SK-N-SH (cell line): Measurements from ENCODE around the gene SLC40A1. TPM values are rescaled to one million over a fixed set of nuclear protein-coding genes. Genes with fewer than 3 reads are reported as not detected.

ENCODE experiments used
- CTCF ChIA-PET: fragments of 300-600, 350-600 bp; formaldehyde crosslinking; extraction: SDS; loops from one replicate; lab custom pipeline; 2021; lab: Yijun Ruan, JAX
- POLR2A ChIA-PET: fragments of 350-600 bp; sonication (Branson Sonifier 250); formaldehyde crosslinking; extraction: SDS; loops from one replicate; lab custom pipeline; 2020; ENCODE audit warnings: antibody characterized with exemption, inconsistent platforms; lab: Yijun Ruan, JAX
- DNase-seq: peaks from one replicate; pipeline ENCODE4 v3.0.0; 2012
- H2AFZ ChIP-seq: fragments of 200-600 bp; sonication (generic); 2 replicates; pipeline ENCODE4 v1.8.1; 2016; ENCODE audit warnings: antibody characterized with exemption, mild to moderate bottlenecking, low read depth
- H3F3A ChIP-seq: fragments of 200-600 bp; sonication (generic); replicated peaks from 2 replicates; pipeline ENCODE3; 2016; ENCODE audit warnings: antibody characterized with exemption, mild to moderate bottlenecking; ENCODE audit not compliant: insufficient read depth
- H3K27ac ChIP-seq, 2 experiments: fragments of 200-500 bp in 1 of 2; fragments of 200-600 bp in 1 of 2; sonication (Bioruptor generic) in 1 of 2; sonication (generic), shearing (Covaris generic) in 1 of 2; 2 replicates each; pipeline versions ENCODE4 v1.5.1 to v1.6.1; 2014 to 2016; ENCODE audit warnings: low read depth in 2 of 2, inconsistent platforms in 1 of 2, low read length in 1 of 2, mild to moderate bottlenecking in 1 of 2, mixed read lengths in 1 of 2
- H3K27me3 ChIP-seq: fragments of 200-600 bp; sonication (generic), shearing (Covaris generic); 2 replicates; pipeline ENCODE4 v1.6.1; 2016; ENCODE audit warnings: mixed run types; ENCODE audit not compliant: insufficient read depth
- H3K36me3 ChIP-seq, 2 experiments: fragments of 200-500 bp in 1 of 2; fragments of 200-600 bp in 1 of 2; sonication (Bioruptor generic) in 1 of 2; sonication (generic) in 1 of 2; replicated peaks in 1 of 2; 2 replicates each; pipeline versions ENCODE3 to v1.5.1; 2014 to 2016; ENCODE audit warnings: low read length in 1 of 2, mild to moderate bottlenecking in 1 of 2; ENCODE audit not compliant: insufficient read depth in 2 of 2, control insufficient read depth in 1 of 2
- H3K4me1 ChIP-seq, 2 experiments: fragments of 200-500 bp in 1 of 2; fragments of 200-600 bp in 1 of 2; sonication (Bioruptor generic) in 1 of 2; sonication (generic), shearing (Covaris generic) in 1 of 2; 2 replicates each; pipeline versions ENCODE4 v1.5.1 to v1.6.1; 2014 to 2016; ENCODE audit warnings: low read depth in 1 of 2, low read length in 1 of 2, mixed run types in 1 of 2; ENCODE audit not compliant: insufficient read depth in 2 of 2, control insufficient read depth in 1 of 2
- H3K4me2 ChIP-seq: fragments of 200-600 bp; sonication (generic), shearing (Covaris generic); 2 replicates; pipeline ENCODE4 v1.6.1; 2017; ENCODE audit warnings: mixed run types
- H3K4me3 ChIP-seq, 2 experiments: fragments of 200-500 bp in 1 of 2; fragments of 200-600 bp in 1 of 2; sonication (Bioruptor generic) in 1 of 2; sonication (generic), shearing (Covaris generic) in 1 of 2; 2 replicates each; pipeline versions ENCODE4 v1.5.1 to v1.8.1; 2014 to 2016; ENCODE audit warnings: low read depth in 2 of 2, inconsistent platforms in 1 of 2, low read length in 1 of 2, mild to moderate bottlenecking in 1 of 2, mixed read lengths in 1 of 2, moderate library complexity in 1 of 2
- H3K79me2 ChIP-seq: fragments of 200-600 bp; sonication (generic); 2 replicates; pipeline ENCODE4 v1.8.1; 2017; ENCODE audit warnings: mild to moderate bottlenecking; ENCODE audit not compliant: insufficient read depth
- H3K9ac ChIP-seq: fragments of 200-600 bp; sonication (generic); 2 replicates; pipeline ENCODE4 v1.6.1; 2017; ENCODE audit warnings: mixed run types
- H3K9me2 ChIP-seq: fragments of 200-600 bp; sonication (generic); 2 replicates; pipeline ENCODE4 v1.6.1; 2017; ENCODE audit warnings: mixed run types
- H3K9me3 ChIP-seq: fragments of 200-600 bp; sonication (generic); 2 replicates; pipeline ENCODE4 v1.6.1; 2017; ENCODE audit warnings: mixed run types, mild to moderate bottlenecking, moderate library complexity
- H4K20me1 ChIP-seq: fragments of 200-600 bp; sonication (generic); 2 replicates; pipeline ENCODE4 v1.6.1; 2017; ENCODE audit warnings: mild to moderate bottlenecking, mixed run types; ENCODE audit not compliant: insufficient read depth
- ELF1 ChIP-seq: IDR thresholded peaks from 2 replicates; pipeline ENCODE4 v1.4.0; 2012
- EP300 ChIP-seq, 2 experiments: IDR thresholded peaks; 2 replicates each; pipeline versions ENCODE4 v1.4.0 to v1.6.1; 2012; ENCODE audit warnings: borderline replicate concordance in 1 of 2, low read depth in 1 of 2, low read length in 1 of 2
- FOSL2 ChIP-seq: IDR thresholded peaks from 2 replicates; pipeline ENCODE4 v1.4.0; 2012; ENCODE audit warnings: low read depth, mild to moderate bottlenecking, moderate library complexity, borderline replicate concordance
- JUND ChIP-seq: IDR thresholded peaks from 2 replicates; pipeline ENCODE4 v1.4.0; 2012
- NFIC ChIP-seq: IDR thresholded peaks from 2 replicates; pipeline ENCODE4 v1.4.0; 2012; ENCODE audit warnings: borderline replicate concordance
- RAD21 ChIP-seq: IDR thresholded peaks from 2 replicates; pipeline ENCODE4 v1.6.1; 2012; ENCODE audit warnings: mild to moderate bottlenecking, low read length
- SMC3 ChIP-seq: IDR thresholded peaks from 2 replicates; pipeline ENCODE4 v1.6.1; 2012; ENCODE audit warnings: low read depth, low read length, improper control_type of control experiment
- TEAD4 ChIP-seq: IDR thresholded peaks from 2 replicates; pipeline ENCODE4 v1.4.0; 2012; ENCODE audit warnings: mild to moderate bottlenecking, borderline replicate concordance; ENCODE audit not compliant: insufficient read depth
- USF2 ChIP-seq: fragments of 150-350 bp; IDR thresholded peaks from 2 replicates; pipeline ENCODE4 v1.6.1; 2017; ENCODE audit warnings: antibody characterized with exemption, low read length, low read depth, borderline replicate concordance
- WGBS: methylation state at CpG from one replicate; pipeline ENCODE4 v1.1.6; 2017; ENCODE audit warnings: low lambda C conversion rate; 5-methylcytosine and 5-hydroxymethylcytosine counted together
- polyA plus RNA-seq, 3 experiments: library from polyadenylated mRNA; depleted of rRNA; stranded (reverse); fragments of >200 nt; gene quantifications; 2 replicates each; pipeline ENCODE4 v1.2.3, GENCODE V29; 2012
- TF ChIP-seq, protein P1 (sequence below): IDR thresholded peaks from 2 replicates; pipeline ENCODE4 v1.6.1; 2012; ENCODE audit warnings: mild to moderate bottlenecking, low read depth, low read length, moderate library complexity
- TF ChIP-seq, protein P2 (sequence below): fragments of 150-350 bp; IDR thresholded peaks from 2 replicates; pipeline ENCODE4 v1.6.1; 2016; ENCODE audit warnings: mild to moderate bottlenecking, low read depth, low read length

The SLC40A1 gene
- polyA plus RNA-seq, 1 of the 3 experiments (the other 2 are of a cell fraction) = 1.8 TPM

- Histone ChIP-seq H3K4me3 (no peak overlapping the region), H3K4me1 (peaks cover 0 to 5% of the 10 kb centered on the region in 2 experiments; a peak in 2 of 4 replicates), H3K9ac (no peak overlapping the region), H3K27me3 (no peaks in the 10 kb centered on the region), H3K9me3 (no peaks in the 10 kb centered on the region), H3K9me2 (no peaks in the 10 kb centered on the region), H4K20me1 (no peaks in the 10 kb centered on the region), H3K36me3 (no peaks in the 10 kb centered on the region), H3K27ac (no peak overlapping the region), H2AFZ (no peak overlapping the region), H3F3A (no peaks in the 10 kb centered on the region), H3K4me2 (no peak overlapping the region), H3K79me2 (no peaks in the 10 kb centered on the region)
- TF ChIP-seq USF2 (no peak), JUND (no peak), EP300 (IDR thresholded peaks at IDR 0.05; ENCODE audit: borderline replicate concordance in 1 of 2, low read depth in 1 of 2, low read length in 1 of 2) (no peak), SMC3 (no peak), ELF1 (no peak), FOSL2 (no peak), RAD21 (no peak)
- TF ChIP-seq, protein P1, sequence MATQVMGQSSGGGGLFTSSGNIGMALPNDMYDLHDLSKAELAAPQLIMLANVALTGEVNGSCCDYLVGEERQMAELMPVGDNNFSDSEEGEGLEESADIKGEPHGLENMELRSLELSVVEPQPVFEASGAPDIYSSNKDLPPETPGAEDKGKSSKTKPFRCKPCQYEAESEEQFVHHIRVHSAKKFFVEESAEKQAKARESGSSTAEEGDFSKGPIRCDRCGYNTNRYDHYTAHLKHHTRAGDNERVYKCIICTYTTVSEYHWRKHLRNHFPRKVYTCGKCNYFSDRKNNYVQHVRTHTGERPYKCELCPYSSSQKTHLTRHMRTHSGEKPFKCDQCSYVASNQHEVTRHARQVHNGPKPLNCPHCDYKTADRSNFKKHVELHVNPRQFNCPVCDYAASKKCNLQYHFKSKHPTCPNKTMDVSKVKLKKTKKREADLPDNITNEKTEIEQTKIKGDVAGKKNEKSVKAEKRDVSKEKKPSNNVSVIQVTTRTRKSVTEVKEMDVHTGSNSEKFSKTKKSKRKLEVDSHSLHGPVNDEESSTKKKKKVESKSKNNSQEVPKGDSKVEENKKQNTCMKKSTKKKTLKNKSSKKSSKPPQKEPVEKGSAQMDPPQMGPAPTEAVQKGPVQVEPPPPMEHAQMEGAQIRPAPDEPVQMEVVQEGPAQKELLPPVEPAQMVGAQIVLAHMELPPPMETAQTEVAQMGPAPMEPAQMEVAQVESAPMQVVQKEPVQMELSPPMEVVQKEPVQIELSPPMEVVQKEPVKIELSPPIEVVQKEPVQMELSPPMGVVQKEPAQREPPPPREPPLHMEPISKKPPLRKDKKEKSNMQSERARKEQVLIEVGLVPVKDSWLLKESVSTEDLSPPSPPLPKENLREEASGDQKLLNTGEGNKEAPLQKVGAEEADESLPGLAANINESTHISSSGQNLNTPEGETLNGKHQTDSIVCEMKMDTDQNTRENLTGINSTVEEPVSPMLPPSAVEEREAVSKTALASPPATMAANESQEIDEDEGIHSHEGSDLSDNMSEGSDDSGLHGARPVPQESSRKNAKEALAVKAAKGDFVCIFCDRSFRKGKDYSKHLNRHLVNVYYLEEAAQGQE = no peak
- POLR2A ChIA-PET = no interaction called here
- 82% methylated on average over 5 of the region's 5 CpGs for WGBS
- CTCF ChIA-PET = no interaction called here
- DNase-seq = no peak
Measured at GRCh38 chr2:189544318-189545042, 36.1 kb downstream of the SLC40A1 start.

DNA sequence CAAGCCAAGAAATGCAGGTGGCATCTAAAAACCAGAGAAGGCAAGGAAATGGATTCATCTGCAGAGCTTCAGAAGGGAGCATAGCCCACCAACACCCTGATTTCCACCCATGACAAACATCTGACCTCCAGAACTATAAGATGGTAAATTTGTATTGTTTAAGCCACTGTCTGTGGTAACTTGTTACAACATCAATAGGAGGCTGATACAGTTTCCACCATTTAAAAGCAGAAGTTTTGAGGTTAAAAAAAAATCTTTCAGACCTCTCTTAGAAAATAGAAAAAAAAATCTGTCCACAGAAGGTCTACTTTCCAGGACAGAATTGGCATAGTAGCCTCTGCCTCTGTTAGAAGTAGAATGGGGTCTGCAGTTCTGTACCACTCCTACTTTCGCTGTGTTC lies 37.2 kb downstream of the SLC40A1 start:
- H3K4me2 ChIP-seq = no peak overlapping the region
- H3K79me2 ChIP-seq = no peaks in the 10 kb centered on the region
- H3K36me3 ChIP-seq = no peaks in the 10 kb centered on the region
- no peak overlapping the region for H3K9ac ChIP-seq
- no peaks in the 10 kb centered on the region for H3K9me3 ChIP-seq
- TF ChIP-seq NFIC (no peak), TEAD4 (no peak)
- TF ChIP-seq, protein P2, sequence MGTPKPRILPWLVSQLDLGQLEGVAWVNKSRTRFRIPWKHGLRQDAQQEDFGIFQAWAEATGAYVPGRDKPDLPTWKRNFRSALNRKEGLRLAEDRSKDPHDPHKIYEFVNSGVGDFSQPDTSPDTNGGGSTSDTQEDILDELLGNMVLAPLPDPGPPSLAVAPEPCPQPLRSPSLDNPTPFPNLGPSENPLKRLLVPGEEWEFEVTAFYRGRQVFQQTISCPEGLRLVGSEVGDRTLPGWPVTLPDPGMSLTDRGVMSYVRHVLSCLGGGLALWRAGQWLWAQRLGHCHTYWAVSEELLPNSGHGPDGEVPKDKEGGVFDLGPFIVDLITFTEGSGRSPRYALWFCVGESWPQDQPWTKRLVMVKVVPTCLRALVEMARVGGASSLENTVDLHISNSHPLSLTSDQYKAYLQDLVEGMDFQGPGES = no peak
- H2AFZ ChIP-seq = no peak overlapping the region
- H3K9me2 ChIP-seq = no peaks in the 10 kb centered on the region
- no peaks in the 10 kb centered on the region for H3K27me3 ChIP-seq
- no peaks in the 10 kb centered on the region for H3F3A ChIP-seq
- H4K20me1 ChIP-seq = no peaks in the 10 kb centered on the region
- no peak overlapping the region for H3K4me3 ChIP-seq
- H3K27ac ChIP-seq = no peak overlapping the region
- WGBS = 100% methylated on average over 1 of the region's 1 CpG
- ChIA-PET CTCF (no interaction called here), POLR2A (no interaction called here)
- H3K4me1 ChIP-seq = peaks cover 0 to 5% of the 10 kb centered on the region in 2 experiments; a peak in 1 of 4 replicates
- no peak for DNase-seq
